ENCODE data around the gene GRK5.
A peak's percentile ranks its signal among the peaks of the same experiment; 100 is the strongest.

GRCh38 chr10:119416855-119417254, 209.5 kb downstream of the GRK5 start:
- TF ChIP-seq CTCF (IDR thresholded peaks at IDR 0.05) (peak; percentile 29 to 76 (median 66)), POLR2A (IDR thresholded peaks at IDR 0.05) (no peak)
